Ishikawa (cell line): Measurements from ENCODE around the gene PSMA2.

Experiments
- CEBPB ChIP-seq: IDR thresholded peaks from 2 replicates; pipeline ENCODE4 v1.6.1; 2012
- CREB1 ChIP-seq: IDR thresholded peaks from 2 replicates; pipeline ENCODE4 v1.6.1; 2012; ENCODE audit warnings: low read depth
- EGR1 ChIP-seq: IDR thresholded peaks from 2 replicates; pipeline ENCODE4 v1.6.1; 2012
- EP300 ChIP-seq: IDR thresholded peaks from 2 replicates; pipeline ENCODE4 v1.6.1; 2012; ENCODE audit warnings: borderline replicate concordance
- FOXM1 ChIP-seq: IDR thresholded peaks from 2 replicates; pipeline ENCODE4 v1.6.1; 2012; ENCODE audit warnings: low read depth, borderline replicate concordance
- MAX ChIP-seq: IDR thresholded peaks from 2 replicates; pipeline ENCODE4 v1.6.1; 2012
- NFIC ChIP-seq: IDR thresholded peaks from 2 replicates; pipeline ENCODE4 v1.6.1; 2012
- RAD21 ChIP-seq: IDR thresholded peaks from 2 replicates; pipeline ENCODE4 v1.6.1; 2012; ENCODE audit warnings: low read depth
- TCF12 ChIP-seq: IDR thresholded peaks from 2 replicates; pipeline ENCODE4 v1.6.1; 2012; ENCODE audit warnings: low read depth
- TEAD4 ChIP-seq: IDR thresholded peaks from 2 replicates; pipeline ENCODE4 v1.6.1; 2012
- USF1 ChIP-seq: IDR thresholded peaks from 2 replicates; pipeline ENCODE4 v1.6.1; 2012
- YY1 ChIP-seq: IDR thresholded peaks from 2 replicates; pipeline ENCODE4 v1.6.1; 2012; ENCODE audit warnings: low read depth
- ZBTB7A ChIP-seq: IDR thresholded peaks from 2 replicates; pipeline ENCODE4 v1.6.1; 2012; ENCODE audit warnings: low read depth
- TF ChIP-seq, protein P1 (sequence below): IDR thresholded peaks from 2 replicates; pipeline ENCODE4 v1.6.1; 2012; ENCODE audit warnings: low read depth, mild to moderate bottlenecking

The PSMA2 gene

GRCh38 chr7:42925630-42926029, 6.3 kb downstream of the PSMA2 start:
- no peak for TF ChIP-seq TCF12
- no peak for TF ChIP-seq CREB1
- no peak for TF ChIP-seq EGR1
- no peak for TF ChIP-seq MAX
- TF ChIP-seq TEAD4 = no peak
- TF ChIP-seq, protein P1, sequence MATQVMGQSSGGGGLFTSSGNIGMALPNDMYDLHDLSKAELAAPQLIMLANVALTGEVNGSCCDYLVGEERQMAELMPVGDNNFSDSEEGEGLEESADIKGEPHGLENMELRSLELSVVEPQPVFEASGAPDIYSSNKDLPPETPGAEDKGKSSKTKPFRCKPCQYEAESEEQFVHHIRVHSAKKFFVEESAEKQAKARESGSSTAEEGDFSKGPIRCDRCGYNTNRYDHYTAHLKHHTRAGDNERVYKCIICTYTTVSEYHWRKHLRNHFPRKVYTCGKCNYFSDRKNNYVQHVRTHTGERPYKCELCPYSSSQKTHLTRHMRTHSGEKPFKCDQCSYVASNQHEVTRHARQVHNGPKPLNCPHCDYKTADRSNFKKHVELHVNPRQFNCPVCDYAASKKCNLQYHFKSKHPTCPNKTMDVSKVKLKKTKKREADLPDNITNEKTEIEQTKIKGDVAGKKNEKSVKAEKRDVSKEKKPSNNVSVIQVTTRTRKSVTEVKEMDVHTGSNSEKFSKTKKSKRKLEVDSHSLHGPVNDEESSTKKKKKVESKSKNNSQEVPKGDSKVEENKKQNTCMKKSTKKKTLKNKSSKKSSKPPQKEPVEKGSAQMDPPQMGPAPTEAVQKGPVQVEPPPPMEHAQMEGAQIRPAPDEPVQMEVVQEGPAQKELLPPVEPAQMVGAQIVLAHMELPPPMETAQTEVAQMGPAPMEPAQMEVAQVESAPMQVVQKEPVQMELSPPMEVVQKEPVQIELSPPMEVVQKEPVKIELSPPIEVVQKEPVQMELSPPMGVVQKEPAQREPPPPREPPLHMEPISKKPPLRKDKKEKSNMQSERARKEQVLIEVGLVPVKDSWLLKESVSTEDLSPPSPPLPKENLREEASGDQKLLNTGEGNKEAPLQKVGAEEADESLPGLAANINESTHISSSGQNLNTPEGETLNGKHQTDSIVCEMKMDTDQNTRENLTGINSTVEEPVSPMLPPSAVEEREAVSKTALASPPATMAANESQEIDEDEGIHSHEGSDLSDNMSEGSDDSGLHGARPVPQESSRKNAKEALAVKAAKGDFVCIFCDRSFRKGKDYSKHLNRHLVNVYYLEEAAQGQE = no peak
- TF ChIP-seq RAD21 = no peak
- TF ChIP-seq YY1 = no peak
- no peak for TF ChIP-seq ZBTB7A
- TF ChIP-seq NFIC = no peak
- TF ChIP-seq USF1 = no peak
- TF ChIP-seq EP300 = no peak

DNA sequence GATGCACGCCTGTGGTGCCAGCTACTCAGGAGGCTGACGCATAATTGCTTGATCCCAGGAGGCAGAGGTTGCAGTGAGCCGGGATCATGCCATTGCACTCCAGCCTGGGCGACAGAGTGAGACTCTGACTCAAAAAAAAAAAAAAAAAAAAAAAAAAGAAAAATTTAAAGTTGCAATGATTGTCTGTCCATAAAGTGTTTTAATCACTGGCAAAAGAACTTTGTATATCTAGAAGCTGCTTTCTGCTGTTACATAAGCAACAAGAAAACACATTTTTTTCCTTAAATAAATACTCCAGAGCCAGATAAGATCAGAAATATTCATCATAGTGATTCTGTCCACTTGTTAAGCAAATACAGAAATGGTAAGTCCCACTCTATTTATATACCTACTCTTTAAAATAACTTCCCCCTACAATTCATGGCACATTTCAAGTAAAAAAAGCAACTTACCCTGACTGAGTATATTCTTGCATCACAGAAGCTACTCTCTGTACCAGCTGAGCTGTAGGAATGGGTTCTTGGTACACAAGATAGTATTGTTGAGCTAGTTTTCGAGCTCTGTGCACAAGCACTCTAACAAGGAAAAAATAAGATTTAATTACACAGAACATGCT, 7.6 kb downstream of the PSMA2 start:
- TF ChIP-seq USF1 = no peak
- no peak for TF ChIP-seq FOXM1
- TF ChIP-seq NFIC = no peak
- TF ChIP-seq RAD21 = no peak
- no peak for TF ChIP-seq CREB1
- TF ChIP-seq MAX = no peak
- no peak for TF ChIP-seq ZBTB7A
- TF ChIP-seq EGR1 = no peak
- no peak for TF ChIP-seq TEAD4
- no peak for TF ChIP-seq TCF12

DNA sequence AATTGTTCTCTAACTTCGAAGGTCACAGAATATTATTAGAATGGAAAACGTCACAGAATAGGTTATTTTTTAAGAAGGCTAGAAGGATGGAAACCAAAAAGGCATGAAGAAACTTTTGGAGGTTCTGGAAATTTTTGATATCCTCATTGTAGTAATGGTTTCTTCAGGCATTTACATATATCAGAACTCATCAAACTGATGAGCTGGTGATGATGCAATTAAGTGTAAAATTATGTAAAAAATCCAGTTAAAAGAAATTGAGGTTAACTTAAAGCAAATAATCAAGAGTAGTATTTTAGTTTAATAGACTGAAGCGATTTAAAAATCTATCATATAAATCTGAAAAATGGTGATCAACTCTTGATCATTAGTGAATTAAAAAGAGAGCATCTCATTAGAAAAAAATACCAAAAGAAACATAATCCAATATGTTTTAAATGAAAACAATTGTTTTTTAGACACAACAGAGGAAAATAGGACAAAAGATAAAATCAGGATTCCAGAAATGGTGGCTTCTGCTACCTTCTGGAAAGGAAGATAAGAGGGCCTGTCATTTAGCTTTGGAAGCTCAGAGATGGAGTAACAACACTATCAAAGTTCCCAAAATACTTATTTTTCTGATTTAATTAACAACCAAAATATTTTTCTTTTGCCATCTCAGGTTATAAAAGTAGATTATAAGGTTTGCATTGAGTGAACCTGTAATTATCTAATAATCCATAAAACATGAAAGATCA, 9.8 kb downstream of the PSMA2 start:
- TF ChIP-seq NFIC = no peak
- TF ChIP-seq, protein P1 = no peak

- no peak for TF ChIP-seq FOXM1
- TF ChIP-seq NFIC = no peak
- no peak for TF ChIP-seq ZBTB7A
- no peak for TF ChIP-seq EP300
- TF ChIP-seq EGR1 = no peak
- TF ChIP-seq YY1 = no peak
- no peak for TF ChIP-seq CEBPB
These were observed 16.6 kb downstream of the PSMA2 start for GRCh38 chr7:42915356-42915755.

DNA sequence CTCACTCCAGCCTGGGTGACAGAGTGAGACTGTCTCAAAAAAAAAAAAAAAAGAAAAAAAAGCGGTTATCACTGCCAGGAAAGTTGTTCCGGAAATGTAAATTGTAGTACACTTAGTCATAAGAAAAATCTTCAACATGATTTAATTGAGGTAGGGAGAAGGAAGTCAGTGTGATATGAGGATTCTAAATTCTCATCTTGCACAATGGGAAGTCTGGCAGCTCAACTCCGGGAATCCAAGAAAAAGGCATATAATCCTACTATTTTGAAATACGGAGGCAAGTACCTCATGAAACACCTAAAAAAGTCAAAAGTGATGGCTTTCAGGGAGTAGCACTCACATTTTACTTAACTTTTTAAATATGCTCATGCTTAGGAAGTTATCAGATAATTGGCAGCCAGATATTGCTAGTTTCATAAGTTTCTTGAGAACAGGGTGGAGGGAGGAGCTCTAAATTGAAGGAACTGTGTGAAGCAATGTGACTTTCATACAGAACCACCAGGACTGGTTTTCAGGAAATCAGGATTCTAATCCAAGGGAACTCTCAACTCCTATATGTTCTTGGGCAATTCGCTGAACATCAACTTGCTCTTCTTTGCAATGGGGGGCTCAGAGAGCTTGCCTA, 17.4 kb downstream of the PSMA2 start:
- TF ChIP-seq CREB1 (no peak), CEBPB (no peak), FOXM1 (no peak), EGR1 (no peak)

DNA sequence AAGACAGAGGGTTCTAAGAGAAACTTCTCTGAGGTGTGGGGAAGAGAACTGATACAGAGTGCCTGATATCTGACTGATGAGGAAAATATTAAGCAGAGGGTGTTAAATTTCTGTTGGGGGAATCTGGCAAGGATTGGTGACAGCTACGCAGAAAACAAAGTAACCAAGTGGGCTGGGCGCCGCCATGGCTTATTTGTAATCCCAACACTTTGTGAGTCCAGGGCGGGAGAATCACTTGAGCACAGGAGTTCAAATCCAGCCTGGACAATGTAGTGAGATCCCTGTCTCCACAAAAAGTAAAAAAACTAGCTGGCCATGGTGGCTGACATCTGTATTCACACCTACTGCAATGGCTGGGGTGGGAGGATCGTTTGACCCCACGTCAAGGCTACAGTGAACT, 18.0 kb downstream of the PSMA2 start:
- no peak for TF ChIP-seq MAX
- no peak for TF ChIP-seq ZBTB7A
- no peak for TF ChIP-seq RAD21
- TF ChIP-seq FOXM1 = no peak
- TF ChIP-seq, protein P1 = no peak
- TF ChIP-seq NFIC = no peak
- TF ChIP-seq EGR1 = no peak
- no peak for TF ChIP-seq TCF12
